NCI-H524 treated with DMSO at 0.1 percent for 48 hours (cell line): Measurements from ENCODE around the gene XRN1.
A peak's percentile ranks its signal among the peaks of the same experiment; 100 is the strongest.
"Not testable (repeated sequence)": the region's sequence is repeated elsewhere in the genome, so short reads cannot be mapped to it uniquely, and the experiment has no call there.

Experiments
- DNase-seq: peaks from one replicate; lab custom pipeline; 2025; lab: John Stamatoyannopoulos, UW

XRN1 gene, protein sequence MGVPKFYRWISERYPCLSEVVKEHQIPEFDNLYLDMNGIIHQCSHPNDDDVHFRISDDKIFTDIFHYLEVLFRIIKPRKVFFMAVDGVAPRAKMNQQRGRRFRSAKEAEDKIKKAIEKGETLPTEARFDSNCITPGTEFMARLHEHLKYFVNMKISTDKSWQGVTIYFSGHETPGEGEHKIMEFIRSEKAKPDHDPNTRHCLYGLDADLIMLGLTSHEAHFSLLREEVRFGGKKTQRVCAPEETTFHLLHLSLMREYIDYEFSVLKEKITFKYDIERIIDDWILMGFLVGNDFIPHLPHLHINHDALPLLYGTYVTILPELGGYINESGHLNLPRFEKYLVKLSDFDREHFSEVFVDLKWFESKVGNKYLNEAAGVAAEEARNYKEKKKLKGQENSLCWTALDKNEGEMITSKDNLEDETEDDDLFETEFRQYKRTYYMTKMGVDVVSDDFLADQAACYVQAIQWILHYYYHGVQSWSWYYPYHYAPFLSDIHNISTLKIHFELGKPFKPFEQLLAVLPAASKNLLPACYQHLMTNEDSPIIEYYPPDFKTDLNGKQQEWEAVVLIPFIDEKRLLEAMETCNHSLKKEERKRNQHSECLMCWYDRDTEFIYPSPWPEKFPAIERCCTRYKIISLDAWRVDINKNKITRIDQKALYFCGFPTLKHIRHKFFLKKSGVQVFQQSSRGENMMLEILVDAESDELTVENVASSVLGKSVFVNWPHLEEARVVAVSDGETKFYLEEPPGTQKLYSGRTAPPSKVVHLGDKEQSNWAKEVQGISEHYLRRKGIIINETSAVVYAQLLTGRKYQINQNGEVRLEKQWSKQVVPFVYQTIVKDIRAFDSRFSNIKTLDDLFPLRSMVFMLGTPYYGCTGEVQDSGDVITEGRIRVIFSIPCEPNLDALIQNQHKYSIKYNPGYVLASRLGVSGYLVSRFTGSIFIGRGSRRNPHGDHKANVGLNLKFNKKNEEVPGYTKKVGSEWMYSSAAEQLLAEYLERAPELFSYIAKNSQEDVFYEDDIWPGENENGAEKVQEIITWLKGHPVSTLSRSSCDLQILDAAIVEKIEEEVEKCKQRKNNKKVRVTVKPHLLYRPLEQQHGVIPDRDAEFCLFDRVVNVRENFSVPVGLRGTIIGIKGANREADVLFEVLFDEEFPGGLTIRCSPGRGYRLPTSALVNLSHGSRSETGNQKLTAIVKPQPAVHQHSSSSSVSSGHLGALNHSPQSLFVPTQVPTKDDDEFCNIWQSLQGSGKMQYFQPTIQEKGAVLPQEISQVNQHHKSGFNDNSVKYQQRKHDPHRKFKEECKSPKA (N-terminal part only)

DNA sequence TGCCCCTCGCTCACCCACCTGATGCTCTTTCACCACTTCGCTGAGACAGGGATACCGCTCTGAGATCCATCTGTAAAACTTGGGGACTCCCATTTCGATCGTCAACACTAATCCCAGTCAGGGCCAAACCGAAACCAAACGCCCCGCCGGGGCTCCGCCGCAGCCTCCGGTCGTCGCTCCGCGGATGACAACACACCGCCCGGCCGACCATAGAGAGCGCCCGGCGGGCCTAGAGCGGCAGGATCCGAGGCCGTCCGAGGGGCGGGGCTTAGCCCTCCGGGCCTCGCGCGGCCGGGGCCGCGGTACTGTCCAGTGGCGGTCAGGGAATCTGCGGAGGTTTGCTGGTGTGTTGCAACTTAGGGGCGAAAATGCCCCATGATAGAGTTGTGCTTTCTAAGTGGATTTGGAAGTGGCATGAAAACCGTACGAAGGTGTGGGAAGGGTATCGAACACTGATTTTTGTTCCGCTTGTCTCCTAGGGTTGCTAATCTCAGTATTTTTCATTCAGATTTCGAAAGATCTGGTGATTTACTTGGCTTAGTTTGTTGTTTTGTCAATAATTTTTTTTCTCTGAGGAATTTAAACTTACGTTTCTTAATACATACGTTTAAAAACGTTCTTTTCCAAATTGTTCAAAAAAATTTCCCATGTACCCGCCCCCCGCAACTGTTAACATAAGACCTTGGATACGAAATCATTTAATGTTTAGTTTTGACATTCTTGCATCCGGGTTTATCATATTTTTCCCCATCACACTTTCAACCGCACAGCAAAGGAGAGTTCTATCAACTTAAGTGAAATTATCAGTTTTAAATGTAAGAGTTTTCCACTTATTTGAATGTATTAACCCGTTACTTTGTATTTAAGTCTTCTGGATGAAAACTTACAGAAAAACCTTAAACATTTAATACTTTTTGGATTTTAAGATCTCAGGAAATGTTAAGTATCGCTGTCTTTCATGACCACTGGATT lies at the start of gene XRN1:
TSS of gene XRN1 (minus strand) at position 186 of the 972 bp plus-strand sequence. CDS start at position 93, 93 bp downstream.
- DNase-seq = peak; percentile 62

DNA sequence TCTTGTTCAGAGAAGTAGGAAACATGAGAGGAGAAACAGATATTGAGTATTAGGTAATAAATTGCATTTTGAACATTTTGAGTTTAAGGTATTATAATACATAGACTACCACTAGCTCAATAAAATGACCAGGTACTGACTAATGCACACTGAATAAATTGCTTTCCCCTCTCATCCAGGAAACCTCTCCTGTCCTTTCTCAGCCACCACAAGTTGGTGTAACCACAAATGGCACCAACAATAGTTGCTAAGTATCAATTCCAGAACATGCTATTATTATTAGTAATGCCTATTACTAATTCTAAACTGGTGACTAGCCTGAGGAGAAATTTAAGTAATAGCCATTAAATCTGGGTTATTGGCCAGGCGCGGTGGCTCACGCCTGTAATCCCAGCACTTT lies 47.3 kb upstream of the XRN1 start:
- DNase-seq = no peak

DNA sequence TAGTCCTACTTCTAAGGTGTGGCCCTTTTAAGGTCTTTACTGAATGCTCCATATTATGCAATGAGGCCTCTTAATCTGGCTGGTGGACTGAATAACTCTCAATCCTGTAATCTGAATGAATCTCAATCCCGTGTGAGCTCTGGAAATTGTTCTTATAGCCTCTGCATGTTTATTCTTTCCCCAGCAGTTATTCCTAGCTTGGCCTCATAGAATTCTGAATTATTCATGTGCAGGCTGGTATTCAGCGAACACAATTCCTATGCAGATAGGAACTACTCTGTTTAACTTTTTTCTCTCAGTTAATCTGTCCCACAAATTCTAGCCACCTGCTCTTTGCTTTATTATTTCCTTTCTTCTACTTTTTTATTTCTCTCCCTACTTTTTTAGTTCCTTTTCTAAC lies 44.3 kb upstream of the XRN1 start:
- no peak for DNase-seq

DNA sequence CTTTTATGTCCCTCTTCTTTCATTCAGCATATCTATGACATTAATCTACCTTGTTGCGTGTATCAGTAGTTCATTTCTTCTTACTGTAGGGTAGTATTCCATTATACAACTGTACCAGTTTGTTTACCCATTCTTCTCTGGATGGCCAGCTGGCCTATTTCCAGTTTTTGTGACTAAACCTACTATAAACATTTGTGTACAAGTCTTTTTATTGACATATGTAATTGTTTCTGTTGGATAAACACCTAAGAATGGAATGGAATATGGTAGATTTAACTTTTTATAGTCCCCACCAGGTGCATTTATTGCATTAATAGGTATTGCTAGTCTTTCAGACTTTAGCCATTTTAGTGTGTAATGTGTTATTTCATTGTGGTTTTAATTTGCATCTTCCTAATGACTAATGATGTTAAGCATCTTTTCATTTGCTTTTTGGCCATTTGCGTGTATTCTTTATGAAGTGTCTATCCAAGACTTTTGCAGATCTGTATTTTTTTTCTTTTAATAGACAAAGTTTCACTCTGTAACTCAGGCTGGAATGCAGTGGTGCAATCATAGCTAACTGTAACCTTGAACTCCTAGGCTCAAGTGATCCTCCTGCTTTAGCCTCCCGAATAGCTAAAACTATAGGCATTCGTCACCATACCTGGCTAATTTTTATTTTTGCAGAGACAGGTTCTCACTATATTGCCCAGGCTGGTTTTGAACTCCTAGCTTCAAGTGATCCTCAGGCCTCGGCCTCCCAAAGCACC lies 41.9 kb upstream of the XRN1 start:
- DNase-seq = no peak

DNA sequence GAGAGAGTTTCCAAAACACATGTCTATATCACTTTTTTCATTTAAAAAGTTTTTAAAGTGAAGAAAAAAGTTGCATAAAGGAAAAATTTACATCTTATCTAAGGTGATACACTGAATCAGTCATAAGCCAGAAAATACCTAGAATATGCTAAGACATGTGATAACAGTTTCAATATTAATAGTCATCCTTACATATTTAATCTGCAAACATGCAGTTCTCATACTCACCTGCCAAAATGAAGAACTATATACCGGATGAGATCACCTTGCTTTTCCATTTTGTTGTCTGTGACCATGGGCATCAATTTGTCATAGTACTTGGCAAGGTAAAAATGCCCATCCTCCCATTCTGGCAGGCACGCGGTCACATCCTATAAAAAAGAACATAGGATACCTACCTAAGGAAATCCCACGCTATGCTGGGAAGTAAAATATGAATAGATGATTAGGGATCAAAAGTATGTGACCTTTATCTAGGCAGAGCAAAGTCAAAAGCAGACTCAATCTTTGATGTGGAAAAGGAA lies 37.1 kb upstream of the XRN1 start:
- no peak for DNase-seq

DNA sequence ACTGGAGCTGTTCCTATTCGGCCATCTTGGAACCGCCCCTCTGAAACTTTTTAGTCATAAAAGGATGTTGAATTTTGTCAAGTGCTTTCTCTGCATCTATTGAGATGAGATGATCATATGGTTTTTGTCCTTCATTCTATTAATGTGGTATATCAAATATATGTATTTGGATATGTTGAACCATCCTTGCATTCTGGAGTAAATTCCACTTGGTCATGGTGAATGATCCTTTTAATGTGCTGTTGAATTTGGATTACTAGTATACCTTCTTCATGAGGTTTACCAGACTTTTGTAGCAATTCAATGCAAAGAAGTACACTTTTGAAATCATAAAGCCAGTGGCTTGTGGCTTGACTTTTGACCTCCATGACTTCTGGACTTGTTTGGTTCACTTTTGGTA lies 33.4 kb upstream of the XRN1 start:
- DNase-seq = no peak

DNA sequence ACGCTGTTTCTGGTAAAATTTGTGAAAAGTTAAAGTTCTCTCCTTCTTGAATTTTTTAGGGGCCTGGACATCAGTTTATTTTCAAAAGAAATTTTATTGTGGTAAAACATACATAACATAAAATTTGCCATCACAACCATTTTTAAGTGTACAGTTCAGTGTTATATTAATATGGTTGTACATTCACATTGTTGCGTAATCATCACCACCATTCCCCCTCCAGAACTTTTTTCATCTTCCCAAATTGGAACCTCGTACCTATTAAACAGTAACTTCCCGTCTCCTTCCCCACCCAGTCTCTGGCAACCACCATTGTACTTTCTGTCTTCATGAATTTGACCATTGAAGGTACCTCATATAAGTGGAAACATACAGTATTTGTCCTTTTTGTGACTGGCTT lies 23.0 kb upstream of the XRN1 start:
- DNase-seq = no peak

DNA sequence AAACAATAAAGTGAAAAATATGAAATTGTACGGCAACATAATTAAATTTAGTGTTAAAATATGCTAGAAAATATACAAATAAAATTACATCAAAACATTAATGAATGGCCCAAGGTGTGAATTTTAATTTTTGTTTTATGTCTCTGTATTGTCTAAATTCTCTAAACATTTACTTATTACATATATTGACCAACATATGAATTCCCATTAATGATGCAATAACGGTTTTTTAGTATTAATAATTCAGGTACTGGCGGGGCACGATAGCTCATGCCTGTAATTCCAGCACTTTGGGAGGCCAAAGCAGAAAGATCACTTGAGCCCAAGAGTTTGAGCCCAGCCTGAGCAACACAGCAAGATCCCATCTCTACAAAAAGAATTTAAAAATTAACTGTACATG lies 20.6 kb upstream of the XRN1 start:
- DNase-seq = no peak

DNA sequence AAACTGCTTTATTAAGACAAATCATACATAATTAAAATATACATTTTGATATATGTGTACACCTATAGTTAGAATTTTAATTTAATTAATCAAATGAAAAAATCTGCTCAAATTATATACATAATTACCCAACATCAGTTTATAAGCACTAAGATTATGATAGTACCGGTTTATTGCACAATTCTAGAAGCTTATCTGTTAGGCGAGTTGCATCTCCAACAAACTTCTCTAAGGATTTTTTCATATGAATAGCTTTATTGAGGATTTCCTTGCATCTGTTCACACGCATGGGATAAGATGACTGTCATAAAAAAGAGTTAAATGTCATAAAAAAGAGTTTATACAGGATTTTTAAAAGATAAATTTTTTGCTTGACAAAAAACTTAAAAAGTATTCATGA lies 19.9 kb upstream of the XRN1 start:
- DNase-seq = no peak

DNA sequence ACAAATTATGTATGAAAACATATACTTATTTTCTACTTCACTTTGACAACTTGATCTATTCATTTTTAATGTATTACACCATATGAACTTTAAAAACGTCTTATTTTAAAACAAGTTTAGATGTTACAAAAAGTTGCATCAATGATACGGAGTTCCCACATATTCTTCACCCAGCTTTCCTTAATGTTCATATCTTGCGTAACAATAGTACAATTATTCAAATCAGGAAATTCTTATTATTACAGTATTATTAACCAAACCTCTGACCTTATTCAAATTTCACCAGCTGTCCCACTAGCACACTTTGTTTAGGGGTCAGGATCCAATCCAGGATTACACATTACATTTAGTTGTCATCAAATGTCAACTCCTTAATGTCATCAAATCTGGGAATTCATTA lies 12.9 kb upstream of the XRN1 start:
- no peak for DNase-seq

DNA sequence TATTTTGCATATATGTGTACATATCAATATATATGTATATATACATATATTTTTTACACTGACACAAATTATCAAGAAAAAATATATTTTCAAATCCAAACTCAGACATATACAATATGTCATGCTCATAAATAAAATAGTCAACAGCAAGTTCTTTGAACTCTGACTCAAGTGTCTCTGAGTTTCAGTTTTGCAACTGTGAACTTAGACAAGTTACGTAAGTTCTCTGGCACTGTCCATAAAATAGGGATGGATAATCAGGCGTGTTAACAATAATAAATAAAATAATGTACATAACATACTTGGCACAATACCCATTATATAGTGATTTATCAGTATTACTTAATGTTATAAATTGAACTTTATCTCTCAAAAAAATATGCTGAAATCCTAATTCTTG lies 12.1 kb upstream of the XRN1 start:
- no peak for DNase-seq

DNA sequence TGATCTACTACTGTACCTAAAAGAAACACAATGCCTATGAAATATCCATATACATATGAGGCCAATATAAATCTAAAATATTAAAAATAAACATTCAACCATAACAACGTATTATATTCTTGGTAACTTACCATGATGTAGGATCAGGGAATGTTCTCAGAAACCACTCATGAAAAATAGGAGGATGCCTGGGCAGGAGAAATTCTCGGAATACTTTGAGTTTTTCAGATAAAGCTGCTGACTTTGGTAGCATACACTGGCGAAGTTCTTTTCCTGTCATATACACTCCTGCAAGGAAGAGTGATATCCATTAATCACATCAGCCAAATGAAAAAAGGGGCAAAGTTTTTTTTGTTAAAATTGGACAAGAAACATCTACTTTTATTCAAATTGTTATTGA lies 11.3 kb upstream of the XRN1 start:
- DNase-seq = no peak

DNA sequence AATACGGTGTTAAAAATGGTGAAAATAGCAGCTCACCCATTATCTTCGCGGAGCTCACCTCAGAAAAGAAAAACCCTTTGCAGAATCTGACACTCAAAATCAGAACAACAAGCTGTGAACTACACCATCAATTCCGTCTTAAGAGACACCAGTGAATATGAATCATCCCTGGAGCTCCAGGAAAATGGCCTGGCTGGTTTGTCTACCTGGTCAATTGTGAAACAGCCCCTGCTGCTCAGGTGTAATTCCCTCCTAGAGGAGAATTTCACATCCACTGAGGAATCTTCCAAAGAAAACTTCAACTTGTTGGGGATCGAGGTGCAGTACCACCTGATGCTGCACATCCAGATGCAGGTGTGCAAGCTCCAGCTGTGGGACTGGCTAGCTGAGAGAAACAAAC lies 3.0 kb upstream of the XRN1 start:
- no peak for DNase-seq

DNA sequence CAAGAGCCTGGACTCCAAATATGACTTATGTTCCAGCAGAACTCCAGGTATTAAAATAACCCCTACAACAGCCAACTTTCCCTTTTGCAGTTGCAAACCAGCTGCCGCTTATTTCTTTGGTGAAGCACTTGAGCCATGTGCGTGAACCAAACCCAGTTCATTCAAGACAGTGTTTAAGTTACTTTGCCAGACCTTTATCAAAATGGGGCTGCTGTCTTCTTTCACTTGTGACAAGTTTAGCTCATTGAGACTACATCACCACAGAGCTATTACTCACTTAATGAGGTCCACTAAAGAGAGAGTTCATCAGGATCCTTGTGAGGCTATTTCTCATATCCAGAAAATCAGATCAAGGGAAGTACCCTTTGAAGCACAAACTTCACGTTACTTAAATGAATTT lies 2.4 kb upstream of the XRN1 start:
- no peak for DNase-seq

DNA sequence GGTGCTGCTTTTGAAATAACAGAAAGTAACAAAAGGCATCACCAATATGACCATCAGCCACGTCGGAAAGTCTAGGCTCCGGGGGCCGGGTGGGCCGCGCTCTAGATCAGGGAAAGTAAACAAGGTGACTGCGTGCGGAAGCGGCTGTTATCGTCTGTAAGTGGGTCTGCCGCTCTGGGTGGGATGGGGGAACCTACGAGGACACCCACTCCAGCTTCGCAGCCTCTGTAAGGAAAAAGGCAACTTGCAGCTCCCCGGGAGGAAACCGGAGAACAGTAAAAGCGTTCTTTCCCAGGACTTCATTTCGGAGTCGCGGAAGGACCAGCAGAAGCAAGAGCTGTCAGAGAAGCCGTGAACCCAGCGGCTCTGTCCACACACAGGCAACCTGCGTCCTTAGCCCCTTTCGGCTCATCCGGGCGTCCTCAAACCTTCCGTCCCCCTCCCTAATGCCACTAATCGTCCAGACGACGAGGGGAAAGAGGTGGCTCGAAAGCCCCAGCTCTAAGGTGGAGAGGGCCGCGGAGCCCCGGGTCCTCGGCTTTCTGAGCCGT lies 461 bp downstream of the XRN1 start:
- peak; percentile 57 for DNase-seq

DNA sequence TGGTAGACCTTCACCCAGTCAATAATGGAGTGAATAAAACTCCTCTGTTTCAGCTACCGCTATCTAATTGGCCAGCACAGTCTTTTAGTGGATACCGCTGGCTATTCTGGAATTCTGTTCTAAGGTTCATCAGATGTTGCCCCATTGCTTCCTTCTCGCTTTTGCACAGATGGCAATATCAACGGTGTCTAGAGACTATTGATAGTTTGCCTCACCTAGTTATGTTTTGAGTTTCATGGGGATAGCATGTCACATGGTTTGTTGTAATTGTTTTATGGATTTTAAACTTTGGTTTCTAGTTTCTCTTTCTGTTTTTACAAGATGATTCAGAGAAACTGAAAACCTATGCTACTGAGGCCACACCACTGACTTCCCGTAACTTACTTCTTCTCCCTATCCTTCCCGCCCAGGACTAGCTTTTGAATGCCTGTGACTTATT lies 2.0 kb downstream of the XRN1 start:
- no peak for DNase-seq

DNA sequence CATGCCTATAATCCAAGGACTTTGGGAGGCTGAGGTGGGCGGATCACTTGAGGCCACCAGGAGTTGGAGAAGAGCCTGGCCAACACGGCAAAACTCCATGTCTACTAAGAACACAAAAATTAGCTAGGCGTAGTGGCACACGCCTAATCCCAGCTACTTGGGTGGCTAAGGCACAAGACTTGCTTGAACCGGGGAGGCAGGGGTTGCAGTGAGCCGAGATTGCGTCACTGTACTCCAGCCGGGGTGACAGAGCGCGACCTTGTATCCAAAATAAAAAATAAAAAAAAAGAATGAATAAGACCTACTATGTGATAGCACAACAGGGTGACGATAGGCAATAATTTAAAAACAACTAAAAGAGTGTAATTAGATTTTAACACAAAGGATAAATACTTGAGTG lies 3.5 kb downstream of the XRN1 start:
- no peak for DNase-seq

DNA sequence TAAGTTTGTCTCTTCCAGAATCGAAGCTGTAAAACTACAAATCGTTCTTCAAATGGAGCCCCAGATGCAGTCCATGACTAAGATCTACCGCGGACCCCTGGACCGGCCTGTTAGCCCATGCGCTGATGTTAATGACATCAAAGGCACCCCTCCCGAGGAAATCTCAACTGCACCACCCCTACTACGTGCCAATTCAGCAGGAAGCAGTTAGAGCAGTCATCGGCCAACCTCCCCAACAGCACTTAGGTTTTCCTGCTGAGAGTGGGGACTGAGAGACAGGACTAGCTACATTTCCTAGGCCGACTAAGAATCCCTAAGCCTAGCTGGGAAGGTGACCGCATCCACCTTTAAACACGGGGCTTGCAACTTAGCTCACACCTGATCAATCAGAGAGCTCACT lies 4.8 kb downstream of the XRN1 start:
- DNase-seq = not testable (repeated sequence)

DNA sequence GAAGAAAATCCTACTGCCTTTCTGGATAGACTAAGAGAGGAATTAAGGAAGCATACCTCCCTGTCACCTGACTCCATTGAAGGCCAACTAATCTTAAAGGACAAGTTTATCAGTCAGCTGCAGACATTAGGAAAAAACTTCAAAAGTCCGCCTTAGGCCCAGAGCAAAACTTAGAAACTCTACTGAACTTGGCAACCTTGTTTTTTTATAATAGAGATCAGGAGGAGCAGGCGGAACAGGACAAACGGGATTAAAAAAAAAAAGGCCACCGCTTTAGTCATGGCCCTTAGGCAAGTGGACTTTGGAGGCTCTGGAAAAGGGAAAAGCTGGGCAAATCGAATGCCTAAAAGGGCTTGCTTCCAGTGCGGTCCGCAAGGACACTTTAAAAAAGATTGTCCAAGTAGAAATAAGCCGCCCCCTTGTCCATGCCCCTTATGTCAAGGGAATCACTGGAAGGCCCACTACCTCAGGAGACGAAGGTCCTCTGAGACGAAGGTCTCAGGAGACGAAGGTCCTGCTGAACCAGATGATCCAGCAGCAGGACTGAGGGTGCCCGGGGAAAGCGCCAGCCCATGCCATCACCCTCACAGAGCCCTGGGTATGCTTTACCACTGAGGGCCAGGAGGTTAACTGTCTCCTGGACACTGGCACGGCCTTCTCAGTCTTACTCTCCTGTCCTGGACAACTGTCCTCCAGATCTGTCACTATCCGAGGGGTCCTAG lies 8.2 kb downstream of the XRN1 start:
- DNase-seq = not testable (repeated sequence)
